ENCODE measurements around the gene MST1R. TPM values are rescaled to one million over a fixed set of nuclear protein-coding genes. Genes with fewer than 3 reads are reported as not detected.

MST1R gene
- total and polyA plus RNA-seq, 9 of the 15 experiments (the other 6 are each of a cell fraction or from before 2014, with no cell fraction given) = 1.3 to 10.0 (median 3.8) TPM

- no peak for TF ChIP-seq KDM4B (IDR thresholded peaks at IDR 0.05; ENCODE audit: borderline replicate concordance in 2 of 2, low read depth in 1 of 2)
- TF ChIP-seq FOSL1 (tag; conservative IDR thresholded peaks at IDR 0.05) = no peak
- TF ChIP-seq HDAC2 (IDR thresholded peaks at IDR 0.05) = peak; percentile 72; the same call in 1 of the 2 replicates
- TF ChIP-seq RBBP5 (IDR thresholded peaks at IDR 0.05; ENCODE audit: borderline replicate concordance, insufficient read depth, low read length, poor library complexity, severe bottlenecking) = peak; percentile 66
- TF ChIP-seq PRDM10 (IDR thresholded peaks at IDR 0.05; ENCODE audit: partially characterized antibody) = no peak
- TF ChIP-seq PHF21A (IDR thresholded peaks at IDR 0.05; ENCODE audit: borderline replicate concordance, low read depth) = no peak
- TF ChIP-seq TCF7L2 (IDR thresholded peaks at IDR 0.05; ENCODE audit: low read depth, low read length) = no peak
- TF ChIP-seq JUNB (CRISPR knock-in tag; conservative IDR thresholded peaks at IDR 0.05) = no peak
- TF ChIP-seq NCOA2 (IDR thresholded peaks at IDR 0.05; ENCODE audit: partially characterized antibody in 2 of 2) = no peak
- peak; percentile 89 for TF ChIP-seq CREB3L1 (IDR thresholded peaks at IDR 0.05; ENCODE audit: borderline replicate concordance, low read depth)
- TF ChIP-seq USF1 (CRISPR knock-in tag; IDR thresholded peaks at IDR 0.05) = peak; percentile 97
- no peak for TF ChIP-seq SFPQ (IDR thresholded peaks at IDR 0.05; ENCODE audit: low read depth, low read length)
- TF ChIP-seq SMAD2 (IDR thresholded peaks at IDR 0.05; ENCODE audit: low read depth, low read length) = no peak
- no peak for TF ChIP-seq PHB (CRISPR knock-in tag; IDR thresholded peaks at IDR 0.05)
Measured at GRCh38 chr3:49939858-49940666, 36.4 kb upstream of the MST1R start, which contains the start of gene RBM6 (continued).
